RWPE2 (cell line): ENCODE results near the gene SAMD9L.

Experiments used
- ATAC-seq: fragments of 200-7000 bp; cut with Tn5 transposase; 3 replicates; pipeline ENCODE4 v1.9.1; 2021; ENCODE audit warnings: low read depth
- DNase-seq: peaks from one replicate; pipeline ENCODE4 v3.0.0-alpha.2; 2020; ENCODE audit warnings: low spot score
- H3K27ac ChIP-seq: fragments of 450-650 bp; 2 replicates; pipeline ENCODE4 v1.5.1; 2017; ENCODE audit warnings: mild to moderate bottlenecking; ENCODE audit not compliant: poor library complexity, severe bottlenecking
- H3K27me3 ChIP-seq: fragments of 250-450 bp; sonication (Bioruptor Pico); 2 replicates; pipeline ENCODE4 v1.5.1; 2021; ENCODE audit warnings: mild to moderate bottlenecking, moderate library complexity; ENCODE audit not compliant: insufficient read depth, poor library complexity, severe bottlenecking
- H3K36me3 ChIP-seq: fragments of 250-450 bp; sonication (Bioruptor Pico); 2 replicates; pipeline ENCODE4 v1.5.1; 2020; ENCODE audit warnings: low read depth, mild to moderate bottlenecking, moderate library complexity
- H3K4me1 ChIP-seq: fragments of 250-450 bp; sonication (Bioruptor Pico); 2 replicates; pipeline ENCODE4 v1.5.1; 2021; ENCODE audit warnings: mild to moderate bottlenecking, moderate library complexity; ENCODE audit not compliant: insufficient read depth, poor library complexity, severe bottlenecking
- H3K4me3 ChIP-seq: fragments of 250-450 bp; sonication (Bioruptor Pico); 2 replicates; pipeline ENCODE4 v1.5.1; 2021; ENCODE audit warnings: mild to moderate bottlenecking, moderate library complexity; ENCODE audit not compliant: severe bottlenecking
- H3K9me3 ChIP-seq: fragments of 250-450 bp; sonication (Bioruptor Pico); 2 replicates; pipeline ENCODE4 v1.5.1; 2021; ENCODE audit warnings: mild to moderate bottlenecking, moderate library complexity; ENCODE audit not compliant: severe bottlenecking
- CTCF ChIP-seq: fragments of 450-650 bp; IDR thresholded peaks from one replicate; pipeline ENCODE4 v1.5.1; 2017; ENCODE audit warnings: mild to moderate bottlenecking, moderate library complexity; ENCODE audit not compliant: poor library complexity, severe bottlenecking

SAMD9L gene

GRCh38 chr7:93120592-93121549 is 27.3 kb downstream of the SAMD9L start:
- Histone ChIP-seq H3K27me3 (no peaks in the 10 kb centered on the region), H3K4me3 (no peak overlapping the region), H3K27ac (no peak overlapping the region), H3K4me1 (peaks cover 31% of the 10 kb centered on the region), H3K9me3 (peaks cover 4% of the 10 kb centered on the region), H3K36me3 (no peaks in the 10 kb centered on the region)
- TF ChIP-seq CTCF, result no peak
- DNase-seq (no peak), ATAC-seq (no peak)

DNA sequence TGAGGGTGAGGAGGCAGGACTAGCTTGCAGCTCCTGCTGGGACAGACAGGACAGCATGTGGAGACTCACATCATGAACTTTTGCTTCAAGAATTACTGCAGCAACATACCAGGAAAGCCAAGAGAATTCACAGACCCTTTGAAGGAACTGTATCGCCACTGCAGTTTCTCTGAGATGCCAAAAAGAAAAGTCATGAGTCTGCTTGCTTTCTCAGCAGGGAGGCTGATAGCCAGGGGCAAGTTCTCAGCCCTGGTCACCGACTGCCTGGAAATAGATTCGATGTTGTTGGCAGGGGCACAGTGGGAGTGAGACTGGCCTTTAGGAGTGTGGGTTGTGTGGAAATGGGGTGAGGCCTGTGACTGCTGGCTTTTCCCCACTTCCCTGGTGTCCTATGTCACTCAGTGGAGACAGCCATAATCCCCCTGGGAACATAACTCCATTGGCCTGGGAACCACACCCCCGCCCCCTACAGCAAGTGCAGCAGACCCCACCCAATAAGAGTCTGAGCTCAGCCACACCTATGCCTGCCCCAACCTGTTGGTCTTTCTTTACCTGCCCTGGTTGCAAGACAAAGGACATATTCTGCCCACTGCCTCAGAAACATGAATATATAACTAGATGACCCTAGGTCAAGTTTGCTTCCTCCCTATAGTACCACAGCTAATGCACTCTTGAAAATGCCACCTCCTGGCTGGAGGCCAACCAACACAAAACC is 28.8 kb downstream of the SAMD9L start:
- H3K36me3 ChIP-seq, result no peaks in the 10 kb centered on the region; the same call in 1 of the 2 replicates
- ATAC-seq (no peak), DNase-seq (no peak)
- peaks cover 4% of the 10 kb centered on the region for H3K9me3 ChIP-seq
- H3K4me1 ChIP-seq, result peaks cover 44% of the 10 kb centered on the region
- H3K27ac ChIP-seq, result peak overlapping the region; percentile 72
- H3K27me3 ChIP-seq, result no peaks in the 10 kb centered on the region
- TF ChIP-seq CTCF, result no peak
- no peak overlapping the region for H3K4me3 ChIP-seq

- peaks cover 44% of the 10 kb centered on the region for H3K4me1 ChIP-seq
- peak within 1 kb of the TSS; percentile 72 for H3K27ac ChIP-seq
Measured at GRCh38 chr7:93117852-93118530, 30.2 kb downstream of the SAMD9L start, which contains the start of gene SAMD9. Gene SAMD9, minus strand, starts transcription at chr7:93117979. Its CDS starts 11,882 bp downstream, at chr7:93106097.

GRCh38 chr7:93117327-93117726 is 30.9 kb downstream of the SAMD9L start:
- peak; percentile 15; the same call in 2 of the 3 replicates for ATAC-seq

More at GRCh38 chr7:93117852-93118530, 30.2 kb downstream of the SAMD9L start, which contains the start of gene SAMD9:
- H3K9me3 ChIP-seq, result peaks cover 4% of the 10 kb centered on the region
- ATAC-seq, result peak; percentile 82
- no peak for TF ChIP-seq CTCF
- DNase-seq, result no peak
- H3K36me3 ChIP-seq, result no peaks in the 10 kb centered on the region; the same call in 1 of the 2 replicates
- H3K27me3 ChIP-seq, result no peaks in the 10 kb centered on the region
- H3K4me3 ChIP-seq, result peak within 1 kb of the TSS; percentile 30

More at GRCh38 chr7:93117327-93117726, 30.9 kb downstream of the SAMD9L start:
- Histone ChIP-seq H3K36me3 (no peaks in the 10 kb centered on the region; the same call in 1 of the 2 replicates), H3K9me3 (peaks cover 4% of the 10 kb centered on the region), H3K27ac (peak overlapping the region; percentile 72), H3K4me3 (peak overlapping the region; percentile 30), H3K4me1 (peaks cover 44% of the 10 kb centered on the region), H3K27me3 (no peaks in the 10 kb centered on the region)
- no peak for TF ChIP-seq CTCF
- no peak for DNase-seq
